Breast epithelium (tissue), 3 donors: ENCODE measurements around the gene ACVR1.

Source experiments
- POLR2A ChIP-seq: fragments of 450-650 bp; IDR thresholded peaks from one replicate; pipeline ENCODE4 v1.6.1; 2016; ENCODE audit warnings: antibody characterized with exemption, mild to moderate bottlenecking, moderate library complexity
- POLR2AphosphoS5 ChIP-seq, 3 donors: sonication (generic); formaldehyde crosslinking; IDR thresholded peaks; one replicate each; pipeline ENCODE4 v1.6.1; 2017; ENCODE audit warnings: antibody characterized with exemption in 3 of 3
- TF ChIP-seq, protein P1 (sequence below), 3 donors: fragments of 450-650 bp; IDR thresholded peaks; one replicate each; pipeline ENCODE4 v1.5.1; 2016 to 2017; ENCODE audit warnings: antibody characterized with exemption in 3 of 3, mild to moderate bottlenecking in 3 of 3, moderate library complexity in 3 of 3

DNA sequence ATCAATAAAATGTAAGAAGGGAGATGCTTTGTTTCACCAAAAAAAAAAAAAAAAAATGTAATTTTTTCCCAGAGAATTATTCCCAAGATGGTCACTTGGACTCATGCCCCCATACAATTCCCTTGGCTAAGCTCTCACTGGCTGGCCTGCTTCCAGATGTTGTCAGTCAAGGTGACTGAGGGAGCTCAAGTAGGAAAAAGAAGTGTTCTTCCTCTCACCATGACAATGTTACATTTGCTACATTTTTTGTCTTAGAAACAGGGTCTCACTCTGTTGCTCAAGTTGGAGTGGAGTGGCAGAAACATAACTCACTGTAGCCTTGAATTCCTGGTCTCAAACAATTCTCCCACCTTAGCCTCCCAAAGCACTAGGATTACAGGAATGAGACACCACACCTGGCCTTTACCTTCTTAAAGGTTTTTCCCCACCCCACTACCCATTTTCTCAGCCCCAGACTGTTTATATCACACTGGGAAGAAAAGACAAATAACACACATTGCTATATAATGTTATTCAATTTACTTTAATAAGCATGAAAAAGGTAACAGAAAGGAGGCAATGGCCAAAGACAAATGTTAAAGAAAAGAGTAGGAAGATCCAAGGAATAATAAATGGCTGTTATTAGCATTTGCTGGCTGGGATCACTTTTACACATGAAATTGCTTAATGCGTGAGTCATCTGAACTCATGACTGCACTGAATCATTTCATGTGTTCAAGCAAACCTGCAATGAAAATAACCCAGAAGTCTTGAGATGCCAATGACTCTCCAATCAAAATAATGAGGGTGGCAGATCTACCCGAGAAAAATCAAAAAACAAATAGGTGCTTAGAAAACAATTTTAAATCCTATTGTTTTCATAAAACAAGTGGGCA lies 45.2 kb downstream of the ACVR1 start:
- TF ChIP-seq POLR2AphosphoS5 (IDR thresholded peaks at IDR 0.05) = peak in 2 of 3 donors; percentile 71 to 81
- TF ChIP-seq, protein P1, sequence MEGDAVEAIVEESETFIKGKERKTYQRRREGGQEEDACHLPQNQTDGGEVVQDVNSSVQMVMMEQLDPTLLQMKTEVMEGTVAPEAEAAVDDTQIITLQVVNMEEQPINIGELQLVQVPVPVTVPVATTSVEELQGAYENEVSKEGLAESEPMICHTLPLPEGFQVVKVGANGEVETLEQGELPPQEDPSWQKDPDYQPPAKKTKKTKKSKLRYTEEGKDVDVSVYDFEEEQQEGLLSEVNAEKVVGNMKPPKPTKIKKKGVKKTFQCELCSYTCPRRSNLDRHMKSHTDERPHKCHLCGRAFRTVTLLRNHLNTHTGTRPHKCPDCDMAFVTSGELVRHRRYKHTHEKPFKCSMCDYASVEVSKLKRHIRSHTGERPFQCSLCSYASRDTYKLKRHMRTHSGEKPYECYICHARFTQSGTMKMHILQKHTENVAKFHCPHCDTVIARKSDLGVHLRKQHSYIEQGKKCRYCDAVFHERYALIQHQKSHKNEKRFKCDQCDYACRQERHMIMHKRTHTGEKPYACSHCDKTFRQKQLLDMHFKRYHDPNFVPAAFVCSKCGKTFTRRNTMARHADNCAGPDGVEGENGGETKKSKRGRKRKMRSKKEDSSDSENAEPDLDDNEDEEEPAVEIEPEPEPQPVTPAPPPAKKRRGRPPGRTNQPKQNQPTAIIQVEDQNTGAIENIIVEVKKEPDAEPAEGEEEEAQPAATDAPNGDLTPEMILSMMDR (IDR thresholded peaks at IDR 0.05) = no peak
- no peak for TF ChIP-seq POLR2A
